EL (cell line): ENCODE data around the gene SEPTIN1.
"Not testable (repeated sequence)": the region's sequence is repeated elsewhere in the genome, so short reads cannot be mapped to it uniquely, and the experiment has no call there.

Experiments used
- DNase-seq: peaks from one replicate; pipeline ENCODE4 v3.0.0-alpha.2; 2016

The SEPTIN1 gene

DNA sequence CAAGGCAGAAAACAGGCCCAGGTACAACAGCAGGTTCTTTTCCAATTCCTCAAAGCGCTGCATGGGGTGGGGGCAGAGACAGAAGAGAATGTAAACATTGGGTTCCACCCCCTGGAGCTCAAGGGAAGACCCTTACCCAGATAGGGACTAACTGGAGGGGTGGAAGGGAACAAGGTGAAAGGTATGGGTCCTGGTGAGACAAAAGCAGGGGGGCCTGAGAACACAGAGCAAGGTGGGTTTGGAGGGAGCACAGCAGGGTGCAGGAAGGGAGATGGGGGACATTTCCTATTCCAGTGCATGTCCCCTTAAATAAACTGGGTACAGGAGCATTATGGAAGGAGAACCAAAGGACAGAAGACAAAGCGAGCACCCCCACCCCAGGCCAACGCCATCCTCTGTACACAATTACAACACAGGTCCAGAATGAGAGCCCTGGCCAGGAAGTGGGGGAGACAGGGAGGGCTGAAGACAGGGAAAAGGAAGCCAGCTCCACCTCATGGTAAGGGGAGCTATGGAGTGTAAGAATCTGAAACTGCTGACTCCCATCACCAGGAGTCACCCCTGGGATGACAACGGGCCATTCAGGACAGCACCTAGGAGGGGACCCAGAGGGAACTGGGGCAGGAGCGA lies 25.2 kb downstream of the SEPTIN1 start:
- no peak for DNase-seq

DNA sequence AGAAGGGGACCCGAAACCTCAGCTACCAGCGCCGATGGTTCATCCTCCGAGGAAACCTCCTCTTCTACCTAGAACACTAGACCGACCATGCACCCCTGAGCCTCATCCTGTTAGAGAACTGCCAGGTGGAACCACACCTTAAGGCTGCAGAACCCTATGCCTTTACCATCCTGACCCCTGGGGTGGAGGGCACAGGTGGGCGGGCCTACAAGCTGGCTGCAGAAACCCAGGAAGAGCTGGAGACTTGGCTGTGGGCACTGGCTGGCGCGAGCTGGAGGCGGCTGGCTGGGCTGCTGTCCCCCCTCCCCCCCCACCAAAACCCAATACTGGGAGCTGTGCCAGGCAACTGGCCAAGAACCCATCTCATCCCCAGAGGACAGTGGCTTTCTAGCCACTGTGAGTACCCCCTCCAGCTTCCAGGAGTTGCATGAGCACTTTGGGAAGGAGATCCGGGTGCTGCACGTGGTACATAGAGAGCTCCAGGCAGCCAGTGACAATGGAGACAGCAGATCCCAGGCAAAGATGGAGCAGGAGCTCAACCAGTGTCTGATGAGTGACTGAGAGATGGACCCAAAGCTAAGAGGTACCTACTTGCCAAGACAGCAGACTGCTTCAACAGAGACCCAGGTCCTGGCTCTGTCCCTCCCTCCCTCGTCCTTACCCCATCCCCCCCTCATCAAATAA lies 25.8 kb downstream of the SEPTIN1 start:
- no peak for DNase-seq

DNA sequence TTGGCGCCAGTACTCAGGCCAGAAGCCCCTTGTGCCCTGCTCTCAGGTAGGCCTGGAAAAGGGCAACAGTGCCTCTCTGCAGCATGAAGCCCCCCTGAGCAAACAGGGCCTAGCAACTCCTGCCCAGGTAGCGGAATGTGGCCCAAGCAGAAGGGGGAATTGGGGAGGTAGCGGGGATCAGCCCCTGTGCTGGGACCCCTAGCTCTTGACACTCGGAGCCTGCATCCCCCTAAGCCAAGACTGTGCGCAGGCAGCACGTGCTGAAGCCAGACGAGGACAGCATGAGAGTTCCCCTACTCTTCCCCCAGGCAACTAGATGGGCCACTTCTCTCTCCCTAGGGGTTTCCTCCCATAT lies 26.4 kb downstream of the SEPTIN1 start:
- DNase-seq: no peak

DNA sequence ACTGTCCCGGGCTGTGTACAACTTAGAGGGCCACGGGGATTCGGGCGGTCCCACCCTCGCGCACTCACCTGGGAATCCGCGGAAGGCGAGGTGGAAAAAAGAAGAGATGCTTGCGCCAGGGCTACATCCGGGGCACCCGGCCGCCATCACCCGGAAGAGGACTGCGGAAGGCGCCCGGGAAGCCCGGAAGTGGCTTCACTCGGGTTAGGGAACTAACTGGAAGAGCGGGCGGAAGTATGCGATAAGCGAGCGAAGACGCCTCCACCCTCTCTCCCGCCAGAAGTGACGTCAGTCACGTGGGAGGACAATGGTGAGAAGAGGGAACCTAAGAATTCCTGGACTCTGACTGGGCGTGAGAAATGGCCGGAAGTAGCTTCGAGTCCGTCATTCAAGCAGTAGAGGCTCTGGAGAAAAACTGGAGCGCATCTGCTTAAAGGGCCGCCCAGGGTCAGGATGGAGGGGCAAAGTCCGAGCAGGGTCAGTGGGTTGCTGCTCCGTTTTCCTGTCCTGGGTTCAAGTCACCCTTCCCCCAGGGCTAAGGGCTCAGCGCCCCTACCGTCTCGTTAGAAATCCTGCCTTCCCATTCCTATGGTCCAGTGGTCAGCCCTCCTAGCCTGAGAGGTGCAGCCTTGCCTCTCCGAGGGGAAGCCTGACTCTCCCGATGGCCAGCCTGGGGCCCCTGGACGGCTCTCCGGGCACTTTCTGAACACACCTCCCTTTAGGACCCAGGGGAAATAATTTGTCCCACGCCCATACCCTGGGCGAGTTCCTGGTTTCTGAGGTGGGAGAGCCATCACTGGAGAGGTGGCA lies 27.0 kb downstream of the SEPTIN1 start, which contains the start of gene CD2BP2:
TSS of gene CD2BP2 (minus strand) at position 165 of the 810 bp plus-strand sequence. CDS start 627 bp downstream, outside the sequence.
- peak; percentile 100 for DNase-seq

DNA sequence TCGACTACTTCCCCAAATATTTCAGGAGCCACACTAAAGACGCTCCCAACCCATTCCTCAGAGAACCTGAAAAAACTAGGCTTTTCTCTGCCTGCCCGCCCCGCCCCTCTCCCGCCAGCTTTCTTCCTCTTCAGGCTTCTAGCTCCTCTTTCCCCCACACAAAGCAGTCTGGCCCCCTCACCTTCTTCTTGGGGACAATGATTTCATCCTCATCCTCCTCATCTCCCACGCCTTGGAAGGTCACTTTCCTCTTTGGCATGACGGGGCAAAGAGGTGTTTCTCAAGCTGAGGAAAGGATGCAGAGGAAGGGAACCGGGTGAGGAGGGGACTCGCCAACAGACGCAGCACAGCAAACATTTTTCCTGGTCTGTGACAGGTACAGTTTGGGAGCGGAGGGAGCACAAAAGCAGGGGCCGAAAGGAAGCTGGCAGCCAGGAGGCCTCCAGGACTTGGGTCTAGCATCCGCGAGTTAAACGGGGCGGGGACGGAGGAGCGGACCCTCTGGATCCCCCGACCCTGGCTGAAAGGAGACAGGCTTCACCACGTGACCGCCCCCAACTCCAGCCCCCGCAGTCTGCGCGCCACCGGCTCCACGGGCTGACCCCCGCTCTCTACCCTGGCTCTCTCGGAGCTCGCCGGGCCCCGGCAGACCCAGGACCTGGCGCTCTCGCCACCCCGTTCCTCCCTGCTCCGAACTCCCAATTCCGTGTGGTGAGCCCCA lies 27.8 kb downstream of the SEPTIN1 start:
- no peak for DNase-seq

DNA sequence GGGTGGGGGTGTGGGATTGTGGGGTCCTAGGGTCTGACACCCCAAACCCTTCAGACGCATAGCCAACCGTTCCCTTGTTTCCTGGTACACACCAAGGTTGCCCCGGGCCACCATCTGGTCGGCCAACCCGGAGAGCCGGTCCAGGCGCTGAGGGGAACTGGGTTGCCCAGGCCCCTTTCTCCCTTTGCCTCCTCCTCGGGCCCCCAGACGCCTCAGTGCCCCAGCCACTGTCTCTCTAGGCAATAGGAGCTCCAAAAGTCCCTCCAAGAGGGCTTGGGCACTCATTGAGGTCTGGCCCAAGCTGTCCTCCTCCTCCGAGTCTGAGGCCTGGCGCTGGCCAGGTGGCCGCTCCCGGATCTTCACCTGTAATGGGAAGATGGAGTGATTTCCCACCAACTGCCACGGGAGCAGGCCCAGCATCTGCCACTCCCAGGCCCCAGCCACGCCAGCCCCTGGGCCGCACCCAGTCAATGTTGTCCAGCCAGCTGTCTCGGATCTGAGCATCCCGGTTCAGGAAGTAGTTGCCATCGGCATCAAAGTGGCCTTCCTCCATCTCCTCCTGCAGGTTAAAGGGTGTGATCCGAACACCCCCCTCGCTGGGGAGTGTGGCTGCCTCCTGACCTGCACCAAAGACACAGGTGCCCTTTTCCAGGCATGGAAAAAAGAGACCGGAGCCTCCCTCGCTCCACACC lies 28.8 kb downstream of the SEPTIN1 start:
- DNase-seq: no peak

DNA sequence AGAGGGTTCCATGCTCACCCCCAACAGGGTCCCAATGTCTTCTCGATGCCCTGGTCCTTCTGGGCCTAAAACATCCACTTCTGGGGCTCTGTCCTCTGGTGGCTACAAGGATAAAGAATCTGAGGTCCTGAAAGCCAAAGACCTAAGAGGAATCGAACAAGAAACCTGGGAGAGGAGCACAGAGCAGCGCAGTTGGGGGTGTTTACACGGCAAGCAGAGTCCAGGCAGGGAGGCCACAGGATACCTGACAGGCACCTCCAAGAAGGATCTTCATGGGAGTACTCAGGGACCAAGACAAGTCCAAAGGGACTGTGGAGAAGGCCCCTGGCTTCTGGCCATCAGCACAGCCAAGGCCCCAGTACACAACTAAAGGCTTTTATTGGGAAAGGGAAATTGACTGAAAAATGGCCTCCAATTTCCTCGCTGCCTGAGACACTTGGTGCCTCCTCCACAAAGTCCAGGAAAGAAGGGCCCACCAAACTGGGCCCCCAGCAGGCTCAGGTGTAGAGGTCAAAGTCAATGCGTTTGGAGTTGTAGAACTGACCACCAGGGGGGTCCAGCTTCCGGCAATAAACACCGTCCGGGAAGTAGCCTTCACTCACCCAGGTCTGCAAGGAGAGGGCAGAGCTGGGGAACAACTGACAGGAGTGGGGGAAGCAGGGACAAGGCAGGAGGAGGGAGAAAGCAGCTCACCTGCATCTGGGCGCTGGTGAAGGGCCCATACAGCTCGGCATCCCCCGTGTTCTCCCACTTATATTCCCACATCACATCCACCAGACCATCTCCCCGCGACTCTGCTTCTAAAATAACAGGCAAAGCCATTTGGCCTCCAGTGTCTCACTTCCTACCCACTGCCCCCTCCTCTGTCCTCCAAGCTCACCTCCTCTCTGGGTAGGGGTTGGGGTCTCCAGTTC lies 29.6 kb downstream of the SEPTIN1 start:
- no peak for DNase-seq

DNA sequence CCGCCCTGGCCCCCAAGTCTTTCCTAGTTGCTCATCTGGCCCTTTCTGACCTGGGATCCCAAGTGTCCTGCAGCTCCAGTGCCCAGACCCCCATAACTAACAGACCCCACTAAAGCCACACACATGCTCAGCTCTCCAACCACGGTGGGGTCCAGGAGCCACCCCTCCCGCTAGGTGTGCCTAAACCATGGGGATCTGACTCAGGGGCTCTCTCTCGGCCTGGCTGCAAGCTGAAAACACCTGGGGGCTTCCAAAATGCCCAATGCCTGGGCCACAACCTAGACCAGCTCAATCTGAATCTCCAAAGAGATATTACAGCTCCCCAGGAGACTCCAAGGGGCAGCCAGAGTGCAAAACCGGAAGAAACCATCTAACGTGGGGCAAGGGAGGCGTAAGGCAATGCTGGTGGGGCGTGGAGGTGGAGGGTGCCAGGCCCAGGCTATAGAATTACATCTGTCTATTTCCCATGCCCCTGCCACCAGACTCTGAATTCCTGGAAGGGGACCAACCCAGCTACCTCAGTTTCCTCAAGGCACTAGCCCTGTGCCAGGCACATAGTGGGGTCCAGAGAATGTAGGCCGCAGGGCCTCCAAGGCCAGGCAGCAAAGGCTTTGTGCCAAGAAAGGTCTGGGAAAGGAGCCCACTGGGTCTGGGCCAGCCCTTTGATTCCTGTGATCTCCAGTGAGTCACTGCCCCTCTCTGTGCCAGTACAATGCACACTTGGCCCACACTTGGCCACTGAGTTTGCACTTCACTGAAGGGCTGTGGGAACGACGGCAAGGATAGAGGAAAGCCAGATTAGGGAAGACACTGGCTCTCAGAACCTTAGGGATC lies 30.6 kb downstream of the SEPTIN1 start:
- DNase-seq: peak; percentile 83

DNA sequence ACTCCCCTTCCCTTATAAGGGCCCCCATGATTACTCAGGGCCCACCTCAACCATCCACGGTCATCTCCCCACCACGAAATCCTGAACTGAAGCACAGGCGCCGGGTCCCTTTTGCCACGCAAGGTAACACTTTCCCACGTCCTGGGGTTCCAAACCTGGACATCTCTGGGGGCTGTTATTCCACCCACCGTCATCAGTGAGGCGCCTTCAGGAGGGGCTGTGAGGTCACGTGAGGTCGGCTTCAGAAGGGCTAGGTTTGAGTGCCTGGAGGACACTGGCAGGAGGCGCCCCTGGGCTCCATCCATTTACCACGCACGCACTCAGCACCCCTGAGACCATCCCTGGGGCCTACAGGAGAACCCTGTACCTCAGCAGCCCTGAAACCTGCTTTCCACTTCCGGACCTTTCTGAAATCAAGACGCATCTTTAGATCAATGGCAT lies 31.3 kb downstream of the SEPTIN1 start:
- DNase-seq: no peak

DNA sequence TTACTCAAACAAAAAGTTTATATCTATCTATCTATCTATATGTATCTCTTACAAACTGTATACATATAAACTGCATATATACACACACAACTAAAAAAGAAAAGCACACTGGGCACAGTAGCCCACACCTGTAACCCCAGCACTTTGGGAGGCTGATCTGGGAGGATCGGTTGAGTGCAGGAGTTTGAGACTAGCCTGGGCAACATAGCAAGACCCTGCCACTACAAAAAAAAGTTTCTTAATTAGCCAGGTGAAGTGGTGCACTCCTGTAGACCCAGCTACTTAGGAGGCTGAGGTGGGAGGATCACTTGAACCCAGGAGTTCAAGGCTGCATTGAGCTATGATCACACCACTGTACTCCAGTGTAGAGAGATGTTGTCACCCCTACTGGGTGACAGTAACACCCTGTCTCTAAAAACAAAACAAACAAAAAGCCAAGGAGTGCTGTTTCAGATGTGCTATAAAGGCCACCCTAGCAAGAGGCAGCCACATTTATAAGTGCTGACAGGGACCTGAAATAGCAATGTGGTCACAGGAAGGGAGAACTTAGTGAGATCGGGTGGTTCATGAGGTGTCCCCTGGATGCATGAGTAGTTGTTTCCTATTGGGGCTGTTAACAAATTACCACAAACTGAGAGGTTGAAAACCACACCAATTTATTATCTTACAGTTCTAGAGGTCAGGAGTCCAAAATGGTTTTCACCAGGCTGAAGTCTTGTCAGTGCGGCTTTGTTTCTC lies 32.1 kb downstream of the SEPTIN1 start:
- DNase-seq: no peak

DNA sequence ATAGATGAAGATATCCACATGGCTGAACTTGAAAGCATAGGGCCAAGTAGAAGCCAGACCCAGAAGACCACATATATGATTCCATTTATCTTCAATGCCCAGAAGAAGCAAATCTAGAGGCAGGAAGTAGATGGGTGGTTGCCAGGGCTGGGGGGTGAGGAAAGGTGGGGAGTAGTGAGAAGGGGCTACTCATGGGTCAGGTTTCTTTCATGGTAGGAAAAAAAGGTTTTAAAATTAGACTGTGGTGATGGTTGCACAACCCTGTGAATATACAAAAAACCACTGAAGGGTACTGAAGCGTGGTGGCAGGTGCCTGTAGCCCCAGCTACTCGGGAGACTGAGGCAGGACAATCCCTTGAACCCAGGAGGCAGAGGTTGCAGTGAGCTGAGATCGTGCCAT lies 32.7 kb downstream of the SEPTIN1 start:
- DNase-seq: no peak

DNA sequence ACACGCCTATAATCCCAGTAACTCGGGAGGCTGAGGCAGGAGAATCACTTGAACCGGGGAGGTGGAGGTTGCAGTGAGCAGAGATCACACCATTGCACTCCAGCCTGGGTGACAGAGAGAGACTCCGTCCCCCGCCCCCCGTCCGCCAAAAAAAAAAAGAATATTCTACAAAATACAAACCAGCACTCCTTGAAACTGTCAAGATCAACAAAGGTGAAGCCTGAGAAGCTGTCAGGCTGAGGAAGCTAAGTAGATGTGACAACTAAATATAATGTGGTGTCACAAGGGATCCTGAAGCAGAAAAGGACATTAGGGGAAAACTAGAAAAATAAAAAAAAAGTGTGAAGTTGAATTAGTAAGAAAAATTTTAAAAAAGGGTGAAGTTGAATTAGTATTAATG lies 33.4 kb downstream of the SEPTIN1 start:
- no peak for DNase-seq

DNA sequence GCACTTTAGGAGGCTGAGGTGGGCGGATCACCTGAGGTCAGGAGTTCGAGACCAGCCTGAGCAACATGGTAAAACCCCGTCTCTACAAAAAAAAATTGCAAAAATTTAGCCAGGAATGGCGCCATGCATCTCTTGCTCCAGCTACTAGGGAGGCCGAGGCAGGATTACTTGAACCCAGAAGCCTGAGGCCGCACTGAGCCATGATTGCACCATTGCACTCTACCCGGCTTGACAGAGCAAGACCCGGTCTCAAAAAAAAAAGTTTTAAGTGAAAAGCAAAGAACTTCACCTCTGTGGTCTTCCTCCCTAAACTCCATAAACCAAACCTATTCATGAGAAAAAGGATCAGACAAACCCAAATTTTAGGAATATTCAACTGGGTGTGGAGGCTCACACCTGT lies 34.2 kb downstream of the SEPTIN1 start:
- no peak for DNase-seq

DNA sequence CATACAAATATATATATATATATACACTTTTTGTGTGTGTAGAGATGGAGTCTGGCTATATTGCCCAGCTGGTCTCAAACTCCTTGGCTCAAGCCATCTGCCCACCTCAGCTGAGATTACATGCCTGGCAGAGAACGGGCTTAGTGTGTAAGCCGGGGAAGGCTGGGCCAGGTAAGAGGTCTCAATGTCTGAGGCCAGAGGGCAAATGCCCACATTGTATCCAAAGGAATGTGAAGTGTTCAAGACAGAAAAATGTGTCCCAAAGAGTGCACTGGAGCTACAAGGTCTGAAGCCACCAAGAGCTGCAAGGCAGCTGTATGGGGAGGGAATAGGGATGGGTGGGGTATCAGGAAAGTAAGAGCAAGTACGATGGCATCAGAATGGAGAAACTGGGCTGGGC lies 36.1 kb downstream of the SEPTIN1 start:
- no peak for DNase-seq

DNA sequence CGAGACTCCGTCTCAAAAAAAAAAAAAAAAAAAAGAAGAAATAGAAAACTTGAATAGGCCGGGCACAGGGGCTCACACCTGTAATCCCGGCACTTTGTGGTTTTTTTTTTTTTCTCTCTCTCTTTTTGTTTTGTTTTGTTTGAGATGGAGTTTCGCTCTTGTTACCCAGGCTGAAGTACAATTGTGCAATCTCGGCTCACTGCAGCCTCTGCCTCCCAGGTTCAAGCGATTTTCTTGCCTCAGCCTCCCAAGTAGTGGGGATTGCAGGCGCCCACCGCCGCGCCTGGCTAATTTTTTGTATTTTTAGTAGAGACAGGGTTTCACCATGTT lies 38.9 kb downstream of the SEPTIN1 start:
- DNase-seq: not testable (repeated sequence)

DNA sequence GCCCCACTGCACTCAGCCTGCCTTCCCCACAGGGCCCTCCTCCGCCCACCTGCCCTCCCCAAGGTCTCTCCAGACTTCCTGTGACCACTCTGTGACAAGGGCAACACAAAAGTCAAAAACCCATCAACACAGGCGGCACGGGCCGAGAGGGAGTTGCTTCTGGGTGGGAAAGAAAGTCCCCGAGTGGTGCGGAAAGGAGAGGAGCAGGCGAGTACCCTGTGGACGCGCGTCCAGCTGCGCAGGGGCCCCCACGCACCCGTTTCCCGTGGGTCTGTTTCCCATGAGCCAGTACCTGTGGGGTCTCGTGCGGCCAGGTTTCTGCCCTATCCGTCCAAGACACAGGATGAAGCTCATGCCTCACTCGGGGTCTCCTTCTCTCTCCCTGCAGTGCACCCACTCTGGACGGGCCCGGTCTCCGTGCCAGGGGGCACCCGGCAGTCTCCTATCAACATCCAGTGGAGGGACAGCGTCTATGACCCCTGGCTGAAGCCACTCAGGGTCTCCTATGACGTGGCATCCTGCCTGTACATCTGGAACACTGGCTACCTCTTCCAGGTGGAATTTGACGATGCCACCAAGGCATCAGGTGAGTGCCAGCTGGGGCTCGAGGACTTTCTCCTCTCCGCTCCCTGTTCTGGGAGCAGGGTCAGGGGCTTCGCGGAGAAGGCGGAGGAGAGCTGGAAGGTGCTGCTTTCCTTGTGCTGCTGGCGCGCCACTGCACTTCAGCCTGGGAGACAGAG lies 39.4 kb downstream of the SEPTIN1 start:
- no peak for DNase-seq

DNA sequence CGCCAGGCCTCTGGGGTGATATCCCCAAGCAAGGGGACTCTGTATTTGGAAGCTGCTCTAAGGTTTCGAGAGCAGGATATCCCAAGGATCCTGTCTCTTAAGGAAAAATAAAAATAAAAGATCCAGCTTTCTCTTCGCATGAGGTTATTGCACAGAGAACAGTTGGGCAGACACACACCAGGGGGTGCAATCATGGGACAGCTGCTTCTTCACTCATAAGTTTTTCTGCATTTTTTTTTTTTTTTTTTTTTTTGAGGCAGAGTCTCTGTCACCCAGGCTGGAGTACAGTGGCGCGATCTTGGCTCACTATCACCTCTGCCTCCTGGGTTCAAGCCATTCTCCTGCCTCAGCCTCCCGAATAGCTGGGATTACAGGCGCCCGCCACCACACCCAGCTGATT lies 40.4 kb downstream of the SEPTIN1 start:
- not testable (repeated sequence) for DNase-seq

DNA sequence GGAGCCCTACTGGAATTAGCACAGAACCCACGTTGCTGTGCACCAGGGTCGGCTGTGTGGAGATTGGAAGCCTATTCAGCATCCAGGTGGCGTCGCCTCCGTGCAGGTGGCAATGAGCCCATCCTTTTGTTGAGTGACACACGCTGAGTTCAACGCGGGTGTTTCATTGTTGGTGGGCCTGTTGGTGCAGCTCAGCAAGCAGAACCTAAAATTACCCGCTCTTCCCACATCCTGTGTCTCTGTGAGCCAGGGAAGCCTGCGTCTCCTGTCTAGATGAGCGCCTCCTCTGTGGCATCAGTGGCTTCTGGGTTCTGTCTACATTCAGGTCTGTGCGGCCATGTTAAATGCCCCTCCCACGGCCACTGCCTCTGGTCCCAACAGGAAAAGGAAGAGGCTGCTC lies 41.7 kb downstream of the SEPTIN1 start:
- DNase-seq: no peak

DNA sequence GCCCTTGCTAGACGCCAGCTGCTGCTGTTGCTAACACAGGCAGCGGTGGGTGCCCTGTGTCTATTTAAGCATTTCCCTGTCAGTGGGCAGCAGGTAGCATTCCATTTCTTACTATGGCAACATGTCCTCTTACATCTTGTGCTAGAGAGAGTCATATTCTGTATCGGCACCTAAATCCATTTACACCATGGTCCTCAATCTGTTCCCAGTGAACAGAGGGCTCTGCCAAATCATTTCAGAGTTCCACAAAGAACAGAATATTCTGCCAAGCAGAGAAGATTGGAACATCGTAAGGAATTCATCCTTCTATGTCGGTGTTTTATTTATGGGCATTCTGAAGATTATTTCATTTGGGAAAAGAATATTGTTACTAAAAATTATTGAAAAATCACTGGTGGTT lies 43.6 kb downstream of the SEPTIN1 start:
- not testable (repeated sequence) for DNase-seq
